PC-9 (cell line): ENCODE data around the gene HCFC1R1.

Experiments used
- EZH2 ChIP-seq: fragments of 200-600 bp; sonication (generic); IDR thresholded peaks from 2 replicates; pipeline ENCODE4 v1.8.0; 2017; ENCODE audit warnings: antibody characterized with exemption, low read depth
- TF ChIP-seq, protein P1 (sequence below): fragments of 200-600 bp; sonication (generic); conservative IDR thresholded peaks from 2 replicates; pipeline ENCODE4 v1.6.1; 2017; ENCODE audit warnings: mixed run types, antibody characterized with exemption, mild to moderate bottlenecking, moderate library complexity

DNA sequence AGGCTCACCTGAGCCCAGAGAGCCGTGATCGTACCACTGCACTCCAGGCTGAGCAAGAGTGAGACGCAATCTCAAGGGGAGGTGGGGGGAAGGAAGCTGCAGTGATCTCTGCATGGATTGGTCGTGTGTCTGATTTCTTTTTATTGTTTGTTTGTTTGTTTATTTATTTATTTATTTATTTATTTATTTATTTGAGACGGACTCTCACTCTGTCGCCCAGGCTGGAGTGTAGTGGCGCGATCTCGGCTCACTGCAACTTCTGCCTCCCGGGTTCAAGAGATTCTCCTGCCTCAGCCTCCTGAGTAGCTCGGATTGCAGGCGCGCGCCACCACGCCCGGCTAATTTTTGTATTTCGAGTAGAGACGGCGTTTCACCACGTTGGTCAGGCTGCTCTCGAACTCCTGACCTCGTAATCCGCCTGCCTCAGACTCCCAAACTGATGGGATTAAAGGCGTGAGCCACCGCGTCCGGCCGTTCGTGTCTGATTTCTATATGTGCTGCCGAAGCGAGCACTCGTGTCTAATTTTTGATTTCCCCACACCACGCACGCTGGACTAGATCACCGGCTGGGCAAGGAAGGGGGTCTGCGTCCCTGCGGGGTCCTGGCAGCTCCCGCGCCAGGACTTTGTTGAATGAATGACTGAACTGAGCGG, 4.0 kb downstream of the HCFC1R1 start:
- TF ChIP-seq, protein P1, sequence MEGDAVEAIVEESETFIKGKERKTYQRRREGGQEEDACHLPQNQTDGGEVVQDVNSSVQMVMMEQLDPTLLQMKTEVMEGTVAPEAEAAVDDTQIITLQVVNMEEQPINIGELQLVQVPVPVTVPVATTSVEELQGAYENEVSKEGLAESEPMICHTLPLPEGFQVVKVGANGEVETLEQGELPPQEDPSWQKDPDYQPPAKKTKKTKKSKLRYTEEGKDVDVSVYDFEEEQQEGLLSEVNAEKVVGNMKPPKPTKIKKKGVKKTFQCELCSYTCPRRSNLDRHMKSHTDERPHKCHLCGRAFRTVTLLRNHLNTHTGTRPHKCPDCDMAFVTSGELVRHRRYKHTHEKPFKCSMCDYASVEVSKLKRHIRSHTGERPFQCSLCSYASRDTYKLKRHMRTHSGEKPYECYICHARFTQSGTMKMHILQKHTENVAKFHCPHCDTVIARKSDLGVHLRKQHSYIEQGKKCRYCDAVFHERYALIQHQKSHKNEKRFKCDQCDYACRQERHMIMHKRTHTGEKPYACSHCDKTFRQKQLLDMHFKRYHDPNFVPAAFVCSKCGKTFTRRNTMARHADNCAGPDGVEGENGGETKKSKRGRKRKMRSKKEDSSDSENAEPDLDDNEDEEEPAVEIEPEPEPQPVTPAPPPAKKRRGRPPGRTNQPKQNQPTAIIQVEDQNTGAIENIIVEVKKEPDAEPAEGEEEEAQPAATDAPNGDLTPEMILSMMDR: no peak
- no peak for TF ChIP-seq EZH2
